ENCODE data around the gene REM1. TPM values are rescaled to one million over a fixed set of nuclear protein-coding genes. Genes with fewer than 3 reads are reported as not detected.

Gene REM1
- total RNA-seq, 1 experiment from 2014 or later: not detected

DNA sequence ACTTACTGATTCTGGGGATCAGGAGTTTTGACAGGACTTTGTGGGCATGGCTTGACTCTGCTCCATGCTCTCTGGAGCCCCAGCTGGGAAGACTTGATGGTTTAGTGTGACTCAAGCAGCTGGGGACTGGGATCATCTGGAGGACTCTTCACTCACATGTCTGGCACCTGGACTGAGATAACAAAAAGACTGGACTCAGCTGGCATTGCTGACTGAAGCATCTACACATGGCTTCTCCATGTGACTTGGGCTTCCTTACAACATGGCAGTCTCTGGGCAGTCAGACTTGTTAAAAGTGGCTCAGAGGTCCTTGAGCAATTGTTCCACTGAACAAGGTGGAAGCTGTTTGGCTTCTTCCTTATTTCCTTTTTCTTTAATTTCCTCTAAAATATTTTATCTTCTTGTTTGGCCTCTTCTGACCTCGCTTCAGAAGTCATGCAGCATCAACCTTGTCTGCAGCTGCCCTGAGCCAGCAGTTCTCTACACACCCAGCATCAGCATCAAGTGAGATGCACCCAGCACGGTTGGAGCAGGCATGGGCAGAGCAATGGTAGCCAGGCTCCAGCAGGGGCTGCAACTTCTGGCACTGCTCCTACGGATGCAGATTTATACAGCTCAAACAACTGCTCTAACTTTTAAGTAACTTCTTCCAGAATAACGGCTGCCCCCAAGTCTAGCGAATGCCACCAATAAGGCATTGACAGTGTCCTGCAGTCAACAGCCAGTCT is 33.6 kb downstream of the REM1 start:
- H4K8ac ChIP-seq (replicated peaks; ENCODE audit: insufficient read length, low read depth, low read length): no peak overlapping the region
- H3K4me2 ChIP-seq (ENCODE audit: insufficient read depth, insufficient read length, low read length): no peak overlapping the region
- H3K23me2 ChIP-seq (ENCODE audit: insufficient read length, low read depth, low read length, poor library complexity, severe bottlenecking): no peaks in the 10 kb centered on the region
- H3K79me2 ChIP-seq (ENCODE audit: insufficient read depth, low read length): no peaks in the 10 kb centered on the region
- H3K4me1 Mint-ChIP-seq: no peaks in the 10 kb centered on the region
- H2BK12ac ChIP-seq (ENCODE audit: insufficient read length, low read depth, low read length): no peak overlapping the region
- peaks cover 26 to 56% of the 10 kb centered on the region in 2 experiments for H3K9me3 Mint-ChIP-seq
- no peak overlapping the region for H3K9ac ChIP-seq (ENCODE audit: extremely low read depth, insufficient read length, low read length)
- DNase-seq: no peak
- peaks cover 0 to 2% (median 0%) of the 10 kb centered on the region in 3 experiments; a peak in 2 of 7 replicates for H3K36me3 Mint-ChIP-seq (ENCODE audit: insufficient read depth in 1 of 3, low read depth in 3 of 3)
- H3K79me1 ChIP-seq (ENCODE audit: insufficient read depth, low read depth, low read length, poor library complexity, severe bottlenecking): no peaks in the 10 kb centered on the region
- H4K20me1 ChIP-seq (ENCODE audit: control insufficient read depth, insufficient read depth, insufficient read length): no peaks in the 10 kb centered on the region
- H4K5ac ChIP-seq (ENCODE audit: insufficient read length, low read depth, low read length): no peak overlapping the region
- H3K27me3 ChIP-seq (ENCODE audit: insufficient read depth, low read length): no peaks in the 10 kb centered on the region
- H4K91ac ChIP-seq (ENCODE audit: insufficient read length, low read depth, low read length): no peak overlapping the region
- no peak overlapping the region for H2BK5ac ChIP-seq (ENCODE audit: insufficient read length, low read length)
- no peaks in the 10 kb centered on the region for H3K9me3 ChIP-seq (ENCODE audit: control insufficient read depth, low read depth, low read length)
- H3T11ph ChIP-seq (ENCODE audit: low read length): no peak overlapping the region
- no peak overlapping the region for H3K18ac ChIP-seq (ENCODE audit: insufficient read length, low read depth, low read length)
- no peak overlapping the region for H2BK120ac ChIP-seq (ENCODE audit: low read depth, low read length, poor library complexity, severe bottlenecking)
- no peaks in the 10 kb centered on the region for H3K4me1 ChIP-seq (ENCODE audit: insufficient read depth, low read length)
- TF ChIP-seq, protein P1, sequence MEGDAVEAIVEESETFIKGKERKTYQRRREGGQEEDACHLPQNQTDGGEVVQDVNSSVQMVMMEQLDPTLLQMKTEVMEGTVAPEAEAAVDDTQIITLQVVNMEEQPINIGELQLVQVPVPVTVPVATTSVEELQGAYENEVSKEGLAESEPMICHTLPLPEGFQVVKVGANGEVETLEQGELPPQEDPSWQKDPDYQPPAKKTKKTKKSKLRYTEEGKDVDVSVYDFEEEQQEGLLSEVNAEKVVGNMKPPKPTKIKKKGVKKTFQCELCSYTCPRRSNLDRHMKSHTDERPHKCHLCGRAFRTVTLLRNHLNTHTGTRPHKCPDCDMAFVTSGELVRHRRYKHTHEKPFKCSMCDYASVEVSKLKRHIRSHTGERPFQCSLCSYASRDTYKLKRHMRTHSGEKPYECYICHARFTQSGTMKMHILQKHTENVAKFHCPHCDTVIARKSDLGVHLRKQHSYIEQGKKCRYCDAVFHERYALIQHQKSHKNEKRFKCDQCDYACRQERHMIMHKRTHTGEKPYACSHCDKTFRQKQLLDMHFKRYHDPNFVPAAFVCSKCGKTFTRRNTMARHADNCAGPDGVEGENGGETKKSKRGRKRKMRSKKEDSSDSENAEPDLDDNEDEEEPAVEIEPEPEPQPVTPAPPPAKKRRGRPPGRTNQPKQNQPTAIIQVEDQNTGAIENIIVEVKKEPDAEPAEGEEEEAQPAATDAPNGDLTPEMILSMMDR (conservative IDR thresholded peaks at IDR 0.05): no peak
- H3K14ac ChIP-seq (ENCODE audit: insufficient read depth, low read length): no peak overlapping the region
- no peak overlapping the region for H3K23ac ChIP-seq (ENCODE audit: insufficient read length, low read depth, low read length)
- no peak overlapping the region for H2AK5ac ChIP-seq (ENCODE audit: insufficient read length, low read length)
- H3K56ac ChIP-seq (ENCODE audit: insufficient read length, low read depth, low read length): no peak overlapping the region
- H2BK20ac ChIP-seq (ENCODE audit: low read depth, low read length, poor library complexity, severe bottlenecking): no peak overlapping the region
- H3K4me3 Mint-ChIP-seq: no peak overlapping the region
- H2AFZ ChIP-seq (ENCODE audit: low read length): no peak overlapping the region
- no peak overlapping the region for H3K4ac ChIP-seq (ENCODE audit: low read depth, low read length)
- peaks cover 18% of the 10 kb centered on the region for H3K27me3 Mint-ChIP-seq (ENCODE audit: low read depth)
- H3K27ac Mint-ChIP-seq: no peak overlapping the region
- H3K27ac ChIP-seq (ENCODE audit: insufficient read length, low read depth, low read length): no peak overlapping the region
- no peak overlapping the region for H2BK15ac ChIP-seq (ENCODE audit: low read depth, low read length)
- no CpG with 5 or more reads among the region's 5 CpGs for WGBS (ENCODE audit: extremely low coverage, insufficient read length, low lambda C conversion rate)
